PFSK-1 (cell line): ENCODE data around the gene BCL3.

Experiments
- FOXP2 ChIP-seq: optimal IDR thresholded peaks from 2 replicates; pipeline ENCODE3; 2011; ENCODE audit warnings: borderline replicate concordance, control low read depth, inconsistent platforms; ENCODE audit not compliant: insufficient read depth; ENCODE audit errors: extremely low read length, extremely low read depth
- POLR2AphosphoS5 ChIP-seq: IDR thresholded peaks from 2 replicates; pipeline ENCODE4 v1.6.1; 2012; ENCODE audit warnings: low read depth, mild to moderate bottlenecking, control low read depth, low read length, moderate library complexity
- REST ChIP-seq, 2 experiments: IDR thresholded peaks; 2 replicates each; pipeline versions ENCODE4 v1.6.1 to v1.8.0; 2011 to 2012; ENCODE audit warnings: low read depth in 2 of 2, low read length in 2 of 2, control low read depth in 1 of 2, inconsistent platforms in 1 of 2, mild to moderate bottlenecking in 1 of 2, moderate library complexity in 1 of 2; ENCODE audit not compliant: insufficient read depth in 1 of 2
- SIN3A ChIP-seq: IDR thresholded peaks from 2 replicates; pipeline ENCODE4 v1.6.1; 2012; ENCODE audit warnings: mild to moderate bottlenecking, low read length, moderate library complexity, borderline replicate concordance; ENCODE audit not compliant: insufficient read depth
- TAF1 ChIP-seq: IDR thresholded peaks from 2 replicates; pipeline ENCODE4 v1.6.1; 2012; ENCODE audit warnings: low read length, control low read depth, borderline replicate concordance; ENCODE audit not compliant: insufficient read depth

BCL3 gene

DNA sequence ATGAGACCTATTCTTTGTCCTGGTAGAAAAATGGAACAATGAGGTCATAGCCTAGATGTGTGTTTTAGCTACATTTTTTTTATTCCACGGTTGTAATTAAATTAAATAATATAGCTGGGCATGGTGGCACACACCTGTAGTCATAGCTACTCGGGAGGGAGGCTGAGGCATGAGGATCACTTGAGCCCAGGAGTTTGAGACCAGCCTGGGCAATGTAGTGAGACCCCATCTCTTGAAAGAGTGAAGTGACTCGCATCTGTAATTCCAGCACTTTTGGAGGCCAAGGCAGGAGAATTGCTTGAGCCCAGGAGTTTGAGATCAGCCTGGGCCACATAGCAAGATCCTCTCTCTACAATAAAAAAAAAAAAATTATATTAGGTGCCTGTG lies 17.4 kb downstream of the BCL3 start:
- no peak for TF ChIP-seq POLR2AphosphoS5
- TF ChIP-seq REST (IDR thresholded peaks at IDR 0.05; ENCODE audit: insufficient read depth in 1 of 2, low read depth in 2 of 2, low read length in 2 of 2) = no peak
- TF ChIP-seq FOXP2 = no peak
- TF ChIP-seq TAF1 = no peak
- TF ChIP-seq SIN3A = no peak

- TF ChIP-seq POLR2AphosphoS5 = no peak
- TF ChIP-seq REST (IDR thresholded peaks at IDR 0.05; ENCODE audit: insufficient read depth in 1 of 2, low read depth in 2 of 2, low read length in 2 of 2) = no peak
- no peak for TF ChIP-seq FOXP2
- no peak for TF ChIP-seq SIN3A
- TF ChIP-seq TAF1 = no peak
These were observed 19.0 kb downstream of the BCL3 start for GRCh38 chr19:44767295-44768180.

DNA sequence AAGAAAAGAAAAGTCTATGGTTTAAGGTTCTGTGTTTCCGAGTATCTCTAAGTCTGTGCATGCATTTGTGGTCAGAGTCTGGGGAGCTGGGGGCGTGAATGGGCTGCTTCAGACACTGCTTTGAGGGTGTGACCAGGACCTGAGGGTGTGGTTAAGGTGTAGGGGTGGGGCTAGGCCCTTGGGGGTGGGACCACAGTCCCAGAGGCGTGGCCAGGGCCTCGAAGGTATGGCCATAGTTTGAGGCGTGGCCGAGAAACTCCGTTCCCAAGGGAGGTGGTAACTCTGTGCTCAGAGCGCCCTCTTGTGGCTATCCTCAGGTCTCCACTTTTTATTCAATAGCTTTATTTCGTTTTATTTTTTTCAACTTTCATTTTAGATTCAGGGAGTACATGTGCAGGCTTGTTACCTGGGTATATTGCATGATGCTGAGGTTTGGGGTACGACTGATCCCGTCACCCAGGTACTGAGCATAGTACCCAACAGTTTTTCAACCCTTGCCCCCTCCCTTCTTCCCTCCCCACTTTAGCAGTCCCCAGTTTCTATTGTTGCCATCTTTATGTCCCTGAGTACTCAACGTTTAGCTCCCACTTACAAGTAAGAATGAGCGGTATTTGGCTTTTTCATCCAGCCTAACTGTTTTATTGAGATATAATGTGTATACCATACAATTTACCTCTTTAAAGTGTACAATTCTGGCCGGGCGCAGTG lies 22.2 kb downstream of the BCL3 start:
- no peak for TF ChIP-seq FOXP2
- TF ChIP-seq SIN3A = no peak
- TF ChIP-seq TAF1 = no peak
- no peak for TF ChIP-seq REST (IDR thresholded peaks at IDR 0.05; ENCODE audit: insufficient read depth in 1 of 2, low read depth in 2 of 2, low read length in 2 of 2)
- no peak for TF ChIP-seq POLR2AphosphoS5

- TF ChIP-seq POLR2AphosphoS5 (no peak), FOXP2 (no peak), SIN3A (no peak), REST (IDR thresholded peaks at IDR 0.05; ENCODE audit: insufficient read depth in 1 of 2, low read depth in 2 of 2, low read length in 2 of 2) (no peak), TAF1 (no peak)
These were observed 24.5 kb downstream of the BCL3 start for GRCh38 chr19:44772959-44773358.
